Activated T-cell treated with anti-CD3 and anti-CD28 coated beads, Interleukin-2, amount 50 U/mL, for 24 hours (primary cell): ENCODE results near the gene C2CD4D.
A peak's percentile ranks its signal among the peaks of the same experiment; 100 is the strongest.

Experiments used
- DNase-seq: peaks from one replicate; pipeline ENCODE4 v3.0.0-alpha.2; 2020
- H3K27ac Mint-ChIP-seq: 2 replicates; pipeline ENCODE4 v1.8.0; 2020; ENCODE audit warnings: mild to moderate bottlenecking, mixed read lengths
- H3K27me3 Mint-ChIP-seq: 2 replicates; pipeline ENCODE4 v1.8.0; 2020; ENCODE audit warnings: mixed read lengths
- H3K36me3 Mint-ChIP-seq: 2 replicates; pipeline ENCODE4 v1.8.0; 2020; ENCODE audit warnings: low read depth, mixed read lengths
- H3K4me1 Mint-ChIP-seq: 2 replicates; pipeline ENCODE4 v1.8.0; 2020; ENCODE audit warnings: low read depth, mixed read lengths
- H3K4me3 Mint-ChIP-seq: 2 replicates; pipeline ENCODE4 v1.8.0; 2020; ENCODE audit warnings: mild to moderate bottlenecking, moderate library complexity, mixed read lengths
- H3K9me3 Mint-ChIP-seq: 2 replicates; pipeline ENCODE4 v1.8.0; 2020; ENCODE audit warnings: mixed read lengths

C2CD4D gene

DNA sequence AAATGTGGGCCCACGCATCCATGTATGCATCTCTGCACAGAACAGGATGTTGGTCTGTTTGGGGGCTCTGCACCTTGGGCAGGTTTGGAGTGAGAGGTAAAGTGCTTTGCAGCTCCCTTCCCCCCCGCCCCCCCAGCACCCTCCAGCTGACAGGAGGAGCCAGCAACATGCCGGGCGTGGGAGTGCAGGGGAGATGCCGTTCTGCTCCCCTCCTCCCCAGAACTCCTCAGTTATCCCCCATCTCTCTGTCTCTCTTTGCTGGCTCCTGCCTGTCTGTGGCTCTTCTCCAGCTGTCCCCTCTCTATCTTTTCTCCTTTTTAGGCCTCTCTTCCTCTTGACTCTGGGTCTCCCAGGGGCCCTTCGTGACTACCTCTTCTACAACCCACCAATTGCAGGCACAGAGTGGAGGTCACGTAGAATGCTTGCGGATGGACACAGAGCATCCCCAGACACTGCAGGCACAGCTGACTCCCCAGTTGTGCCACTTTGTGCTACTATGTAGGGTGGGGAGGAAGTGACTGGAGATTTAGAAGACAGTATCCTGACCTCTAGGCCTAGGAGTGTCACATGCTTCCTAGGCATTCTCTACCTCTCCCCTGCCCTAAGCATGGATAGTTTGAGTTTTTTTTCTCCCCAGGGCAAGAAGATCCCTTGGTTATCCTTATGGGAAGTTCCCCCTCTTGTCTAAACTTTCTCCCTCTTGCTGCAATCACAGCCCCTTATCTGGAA is 6.3 kb downstream of the C2CD4D start:
- H3K27me3 Mint-ChIP-seq: no peaks in the 10 kb centered on the region
- no peak overlapping the region for H3K4me3 Mint-ChIP-seq
- no peaks in the 10 kb centered on the region for H3K9me3 Mint-ChIP-seq
- no peaks in the 10 kb centered on the region for H3K36me3 Mint-ChIP-seq
- no peak for DNase-seq
- H3K4me1 Mint-ChIP-seq: peaks cover 80% of the 10 kb centered on the region
- no peak overlapping the region for H3K27ac Mint-ChIP-seq

DNA sequence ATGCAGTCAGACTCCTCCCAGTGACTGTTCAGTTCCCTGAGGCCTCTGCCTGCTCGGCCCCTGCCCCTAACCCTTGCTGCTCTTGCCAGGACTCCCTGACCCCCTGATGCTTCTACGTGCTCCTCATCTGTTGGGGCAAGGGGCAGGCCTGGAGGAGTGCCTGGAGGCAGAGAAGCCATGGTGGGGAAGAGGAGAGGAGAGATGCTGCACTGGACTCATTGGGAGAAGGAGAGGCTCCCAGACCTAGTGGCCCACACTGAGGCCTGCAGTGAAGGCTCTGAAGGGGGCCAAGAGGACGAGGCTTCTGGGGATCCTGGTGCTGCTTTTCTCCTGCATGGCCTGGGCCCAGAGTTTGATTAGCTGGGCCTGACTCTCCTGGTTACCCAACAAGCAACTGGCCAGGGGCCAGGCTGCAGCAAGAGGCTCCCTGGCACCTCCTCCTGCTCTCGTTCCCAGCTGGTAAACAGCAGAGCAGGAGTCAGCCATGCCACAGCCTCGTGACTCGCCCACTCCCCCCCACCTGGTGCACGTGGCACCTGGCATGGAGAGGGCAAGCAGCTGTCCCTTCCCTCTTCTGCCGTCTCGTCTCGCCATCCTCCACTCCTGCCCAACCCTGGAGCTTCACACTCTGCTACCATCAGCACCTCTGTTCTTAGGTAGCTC is 7.2 kb downstream of the C2CD4D start:
- no peak overlapping the region for H3K4me3 Mint-ChIP-seq
- H3K27me3 Mint-ChIP-seq: no peaks in the 10 kb centered on the region
- H3K9me3 Mint-ChIP-seq: no peaks in the 10 kb centered on the region

DNA sequence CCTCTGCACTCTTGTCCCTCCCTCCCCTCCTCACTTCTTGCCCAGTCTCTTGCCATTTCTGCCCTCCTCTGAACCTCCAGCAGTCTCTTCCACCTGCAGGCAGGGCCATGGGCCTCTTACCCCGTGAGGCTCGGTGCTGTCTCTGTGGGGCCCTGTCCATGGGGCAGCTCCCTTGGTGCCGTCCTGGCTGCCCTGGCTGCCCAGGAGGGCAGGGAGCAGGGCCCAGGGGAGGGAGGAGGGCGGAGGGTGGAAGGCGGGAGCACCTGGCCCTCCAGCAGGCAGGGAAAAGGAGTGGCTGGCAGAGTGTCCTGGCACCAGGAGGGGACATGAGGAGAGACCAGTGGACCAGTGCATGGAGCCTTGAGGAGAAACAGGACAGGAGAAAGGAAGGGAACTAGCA is 8.0 kb downstream of the C2CD4D start, which contains the start of gene RORC:
Gene RORC (minus strand): TSS at position 198 of the 400 bp plus-strand sequence. CDS start 38 bp downstream, at position 160.
- Mint-ChIP-seq H3K27me3 (no peaks in the 10 kb centered on the region), H3K9me3 (no peaks in the 10 kb centered on the region), H3K4me1 (peaks cover 81% of the 10 kb centered on the region), H3K4me3 (peak within 1 kb of the TSS; percentile 43), H3K36me3 (no peaks in the 10 kb centered on the region), H3K27ac (peak within 1 kb of the TSS; percentile 61)
- no peak for DNase-seq

More for the DNA sequence above, 7.2 kb downstream of the C2CD4D start:
- Mint-ChIP-seq H3K27ac (no peak overlapping the region), H3K4me1 (peaks cover 84% of the 10 kb centered on the region), H3K36me3 (no peaks in the 10 kb centered on the region)
- DNase-seq: no peak

DNA sequence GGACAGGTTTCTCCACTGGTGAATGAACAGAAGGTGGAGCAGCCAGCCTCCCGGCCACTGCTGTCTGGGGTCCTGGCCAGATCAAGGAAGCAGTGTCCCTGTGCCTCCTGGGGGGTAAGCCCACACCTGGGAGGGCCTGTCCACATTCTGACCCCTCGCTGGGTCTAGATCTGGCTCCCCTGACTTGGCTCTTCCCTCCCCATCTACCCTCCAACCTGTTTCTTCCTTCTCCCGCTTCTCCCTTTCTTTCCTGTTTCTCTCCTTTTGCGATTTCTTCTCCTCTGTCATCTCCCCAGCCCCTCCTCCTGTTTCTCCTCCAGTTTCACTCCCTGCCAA is 8.4 kb downstream of the C2CD4D start:
- H3K27ac Mint-ChIP-seq: peak overlapping the region; percentile 61
- H3K36me3 Mint-ChIP-seq: no peaks in the 10 kb centered on the region
- H3K9me3 Mint-ChIP-seq: no peaks in the 10 kb centered on the region
- no peaks in the 10 kb centered on the region for H3K27me3 Mint-ChIP-seq
- peak overlapping the region; percentile 43 for H3K4me3 Mint-ChIP-seq
- no peak for DNase-seq
- peaks cover 81% of the 10 kb centered on the region for H3K4me1 Mint-ChIP-seq

DNA sequence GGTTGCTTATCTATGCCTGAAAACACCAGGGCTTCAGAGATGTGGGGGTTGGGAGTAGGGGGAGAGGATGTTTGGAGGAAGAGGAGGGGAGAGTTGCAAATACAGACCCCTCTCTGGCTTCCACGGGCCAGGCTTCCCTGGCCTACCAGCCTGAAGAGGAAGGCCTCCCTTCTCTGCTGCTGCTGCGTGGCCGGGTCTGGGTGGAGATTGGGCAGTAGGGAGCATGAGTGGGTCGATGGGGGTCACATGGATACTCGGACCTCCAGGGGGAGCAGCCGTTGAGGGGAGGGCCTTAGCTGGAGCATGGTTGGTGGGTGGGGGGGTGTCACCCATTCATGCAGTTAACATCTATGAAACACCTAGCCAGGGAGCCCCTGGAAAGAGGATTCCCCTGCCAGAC is 9.6 kb downstream of the C2CD4D start:
- H3K27me3 Mint-ChIP-seq: no peaks in the 10 kb centered on the region
- H3K4me3 Mint-ChIP-seq: no peak overlapping the region
- peaks cover 86% of the 10 kb centered on the region for H3K4me1 Mint-ChIP-seq
- H3K9me3 Mint-ChIP-seq: no peaks in the 10 kb centered on the region
- H3K27ac Mint-ChIP-seq: peak overlapping the region; percentile 51
- H3K36me3 Mint-ChIP-seq: no peaks in the 10 kb centered on the region
- no peak for DNase-seq

DNA sequence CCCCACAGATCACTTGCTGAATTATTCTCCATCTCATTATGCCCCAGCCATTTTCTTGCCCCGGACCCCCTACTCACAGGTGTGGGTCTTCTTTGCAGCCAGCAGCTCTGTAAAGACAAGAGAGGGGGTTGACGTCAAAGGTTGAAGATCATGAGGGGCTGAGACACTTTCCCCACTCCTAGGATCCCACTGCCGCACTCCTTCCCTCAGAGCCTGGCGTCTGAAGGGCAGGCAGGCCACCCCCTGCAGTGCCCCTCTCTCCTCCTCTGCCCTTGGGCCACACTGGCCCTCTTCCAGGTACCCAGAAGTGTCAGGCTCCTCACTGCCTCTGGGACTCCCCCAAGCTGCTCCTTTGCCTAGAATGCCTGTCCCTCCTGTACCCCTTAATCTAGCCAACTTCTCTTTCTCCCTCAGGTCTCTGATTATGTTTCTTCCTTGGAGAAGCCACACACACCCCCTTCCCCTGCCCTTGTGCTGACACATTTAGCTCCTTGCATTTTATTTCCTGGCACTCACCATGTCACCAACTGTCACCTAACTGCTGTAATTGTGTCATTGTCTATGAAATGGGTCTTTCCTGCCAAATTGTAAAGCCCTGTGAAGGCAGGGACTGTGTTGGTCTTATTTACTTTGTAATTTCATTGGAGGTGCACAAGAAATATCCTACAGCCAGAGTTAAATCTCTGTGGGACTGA is 10.1 kb downstream of the C2CD4D start:
- no peaks in the 10 kb centered on the region for H3K27me3 Mint-ChIP-seq
- H3K4me3 Mint-ChIP-seq: peak overlapping the region; percentile 23
- no peaks in the 10 kb centered on the region for H3K9me3 Mint-ChIP-seq
- H3K4me1 Mint-ChIP-seq: peaks cover 84% of the 10 kb centered on the region
- peak overlapping the region; percentile 53 for H3K27ac Mint-ChIP-seq
- H3K36me3 Mint-ChIP-seq: no peaks in the 10 kb centered on the region
- DNase-seq: no peak

DNA sequence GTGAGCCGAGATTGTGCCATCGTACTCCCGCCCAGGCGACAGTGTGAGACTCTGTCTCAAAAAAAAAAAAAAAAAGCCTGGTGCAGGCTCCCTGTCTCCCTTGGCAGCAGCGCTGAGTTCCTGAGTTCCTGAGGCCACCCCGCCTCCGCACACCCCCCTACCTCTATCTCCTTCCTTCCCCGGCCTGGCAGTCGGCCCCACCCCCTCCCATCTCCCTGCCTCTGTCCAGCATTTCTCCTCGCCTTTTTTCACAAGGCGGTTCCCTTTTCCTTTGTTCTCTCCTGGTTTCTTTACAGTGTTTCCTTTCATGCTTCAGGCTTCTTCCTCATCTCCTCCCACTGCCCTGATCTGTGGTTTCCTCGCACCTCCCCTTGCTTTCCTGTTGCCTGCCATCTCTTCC is 10.7 kb downstream of the C2CD4D start:
- no peaks in the 10 kb centered on the region for H3K9me3 Mint-ChIP-seq
- no peak for DNase-seq

DNA sequence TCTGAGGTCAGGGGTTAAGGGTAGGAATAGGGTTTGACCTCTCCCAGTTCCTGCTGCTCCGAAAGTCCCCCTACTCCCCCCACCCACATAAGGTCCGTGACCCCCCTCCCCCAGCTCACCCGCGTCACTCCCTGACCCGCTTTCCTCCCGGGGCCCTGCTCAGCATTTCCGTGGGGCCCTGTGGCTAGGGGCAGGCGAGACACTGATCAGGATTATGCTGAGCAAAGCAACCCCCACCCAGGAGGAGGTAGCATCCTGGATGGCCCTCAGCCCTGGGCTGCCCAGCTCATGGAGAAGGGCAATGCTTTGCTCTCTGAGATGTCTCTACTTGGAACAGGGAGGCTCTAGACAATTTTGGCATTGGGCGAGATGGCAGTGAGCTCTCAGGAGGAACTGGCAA is 11.8 kb downstream of the C2CD4D start:
- Mint-ChIP-seq H3K4me3 (peak overlapping the region; percentile 34), H3K9me3 (no peaks in the 10 kb centered on the region), H3K4me1 (peaks cover 77% of the 10 kb centered on the region), H3K36me3 (no peaks in the 10 kb centered on the region), H3K27ac (peak overlapping the region; percentile 69), H3K27me3 (no peaks in the 10 kb centered on the region)
- no peak for DNase-seq

More for the DNA sequence above, 10.7 kb downstream of the C2CD4D start:
- peaks cover 80% of the 10 kb centered on the region for H3K4me1 Mint-ChIP-seq
- no peaks in the 10 kb centered on the region for H3K36me3 Mint-ChIP-seq
- peak overlapping the region; percentile 23 for H3K4me3 Mint-ChIP-seq
- H3K27ac Mint-ChIP-seq: peak overlapping the region; percentile 53
- no peaks in the 10 kb centered on the region for H3K27me3 Mint-ChIP-seq

DNA sequence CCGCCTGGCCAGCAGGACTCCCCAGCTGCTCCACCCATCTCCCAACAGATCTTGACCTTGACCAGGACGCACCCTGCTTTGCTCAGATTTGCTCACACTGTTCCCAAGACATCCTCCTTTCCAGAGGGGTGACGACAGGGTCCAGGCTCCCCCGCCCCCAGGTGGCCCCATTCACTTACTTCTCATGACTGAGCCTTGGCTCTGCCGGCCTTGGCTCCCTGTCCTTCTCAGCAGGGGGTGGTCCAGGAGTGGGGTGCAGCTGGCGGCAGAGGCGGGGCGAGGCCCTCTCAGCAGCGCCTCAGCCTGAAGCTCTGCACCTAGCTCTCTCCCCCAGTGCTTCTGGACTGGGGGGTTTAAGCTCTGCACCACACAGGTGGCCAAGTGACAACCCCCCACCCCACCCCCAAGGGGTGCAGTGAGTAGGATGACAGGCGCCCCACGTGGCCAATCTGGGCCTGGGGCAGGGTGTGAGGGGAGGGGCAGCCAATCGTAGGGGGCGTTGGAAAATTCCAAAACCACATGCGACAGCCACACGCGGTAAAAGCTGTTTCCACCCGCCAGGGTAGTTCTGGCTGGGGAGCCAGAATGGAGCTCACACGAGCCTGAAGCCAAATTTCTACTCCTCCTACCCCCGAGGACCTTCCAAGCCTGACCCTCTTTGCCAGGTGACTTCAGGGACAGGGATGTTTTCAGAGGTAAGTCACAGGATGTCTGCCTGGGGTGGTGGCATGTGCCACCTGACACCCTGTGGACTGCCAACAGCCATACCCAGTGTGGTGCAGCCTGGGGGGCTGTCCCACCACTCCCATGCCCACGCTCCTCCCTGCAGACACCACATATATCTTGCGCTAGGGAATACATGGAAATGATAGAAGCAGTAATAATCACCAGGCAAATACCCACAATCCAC is 13.6 kb downstream of the C2CD4D start:
- Mint-ChIP-seq H3K27ac (peak overlapping the region; percentile 76), H3K4me1 (peaks cover 81% of the 10 kb centered on the region), H3K36me3 (no peaks in the 10 kb centered on the region), H3K9me3 (no peaks in the 10 kb centered on the region), H3K4me3 (peak overlapping the region; percentile 69), H3K27me3 (no peaks in the 10 kb centered on the region)
- peak; percentile 62 for DNase-seq

DNA sequence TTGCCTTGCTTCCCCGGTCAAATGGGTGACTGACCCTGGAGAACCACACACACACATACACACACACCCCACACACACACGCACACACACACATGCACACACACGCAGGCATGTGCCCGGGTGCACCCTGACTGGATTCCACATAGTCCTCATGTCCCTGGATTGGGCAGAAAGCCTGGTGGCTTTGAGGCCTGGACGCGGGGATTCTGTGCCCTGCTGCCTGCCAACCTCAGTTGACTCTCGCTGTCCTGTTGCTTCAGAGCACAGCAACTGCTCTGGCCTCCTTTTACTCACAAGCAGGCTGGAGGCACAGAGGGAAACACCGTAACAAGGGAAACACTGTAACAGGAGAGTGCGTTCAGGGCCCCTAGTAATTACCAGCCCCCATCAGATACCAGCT is 14.4 kb downstream of the C2CD4D start:
- no peaks in the 10 kb centered on the region for H3K27me3 Mint-ChIP-seq
- peak overlapping the region; percentile 69 for H3K4me3 Mint-ChIP-seq
- peak overlapping the region; percentile 54 for H3K27ac Mint-ChIP-seq
- no peak for DNase-seq
- no peaks in the 10 kb centered on the region for H3K36me3 Mint-ChIP-seq
- H3K9me3 Mint-ChIP-seq: no peaks in the 10 kb centered on the region
- peaks cover 82% of the 10 kb centered on the region for H3K4me1 Mint-ChIP-seq

DNA sequence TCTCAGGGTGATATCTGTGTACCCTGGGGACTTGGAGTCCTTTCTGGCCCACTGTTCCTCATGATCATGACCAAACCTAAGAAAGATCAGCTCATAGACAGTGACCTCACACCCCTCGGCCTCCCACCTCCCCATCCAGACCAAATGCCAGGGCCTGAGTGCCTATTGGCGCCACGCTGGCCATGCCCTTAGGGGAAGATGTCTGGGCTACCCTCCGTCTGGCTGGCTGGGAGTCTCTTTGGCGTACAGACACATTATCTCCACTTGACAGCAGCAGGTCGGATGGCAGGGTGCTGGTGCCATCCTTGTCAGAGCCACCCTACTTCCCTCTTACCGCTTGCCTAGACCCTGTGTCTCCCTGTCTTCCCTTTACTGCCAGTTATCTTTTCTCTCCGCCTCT is 16.4 kb downstream of the C2CD4D start:
- Mint-ChIP-seq H3K27ac (peak overlapping the region; percentile 4), H3K27me3 (no peaks in the 10 kb centered on the region), H3K9me3 (no peaks in the 10 kb centered on the region), H3K4me1 (peaks cover 73% of the 10 kb centered on the region), H3K36me3 (no peaks in the 10 kb centered on the region), H3K4me3 (peak overlapping the region; percentile 69)
- DNase-seq: no peak

DNA sequence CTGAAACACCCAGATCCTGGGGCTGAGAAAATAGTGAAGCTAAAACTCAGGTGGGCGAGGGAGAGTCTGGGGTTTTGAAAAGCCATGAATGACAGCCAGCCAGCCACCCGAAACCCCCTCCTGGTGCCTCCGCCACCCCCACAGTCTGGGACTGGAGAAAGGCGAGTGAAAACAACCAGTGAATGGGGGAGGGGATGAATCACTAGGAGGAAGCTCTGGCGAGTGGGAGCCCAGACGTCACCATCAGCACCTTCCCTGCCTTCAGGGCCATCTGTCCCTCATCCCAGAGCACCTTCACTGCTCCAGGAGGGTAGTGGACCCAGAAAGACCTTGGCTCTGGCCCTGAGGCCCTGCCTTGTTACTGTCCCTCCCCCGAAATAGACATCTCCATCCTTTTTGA is 17.2 kb downstream of the C2CD4D start:
- no peaks in the 10 kb centered on the region for H3K27me3 Mint-ChIP-seq
- H3K4me1 Mint-ChIP-seq: peaks cover 71% of the 10 kb centered on the region
- no peaks in the 10 kb centered on the region for H3K36me3 Mint-ChIP-seq
- peak overlapping the region; percentile 69 for H3K4me3 Mint-ChIP-seq
- H3K27ac Mint-ChIP-seq: peak overlapping the region; percentile 69
- H3K9me3 Mint-ChIP-seq: no peaks in the 10 kb centered on the region
- DNase-seq: peak; percentile 69

DNA sequence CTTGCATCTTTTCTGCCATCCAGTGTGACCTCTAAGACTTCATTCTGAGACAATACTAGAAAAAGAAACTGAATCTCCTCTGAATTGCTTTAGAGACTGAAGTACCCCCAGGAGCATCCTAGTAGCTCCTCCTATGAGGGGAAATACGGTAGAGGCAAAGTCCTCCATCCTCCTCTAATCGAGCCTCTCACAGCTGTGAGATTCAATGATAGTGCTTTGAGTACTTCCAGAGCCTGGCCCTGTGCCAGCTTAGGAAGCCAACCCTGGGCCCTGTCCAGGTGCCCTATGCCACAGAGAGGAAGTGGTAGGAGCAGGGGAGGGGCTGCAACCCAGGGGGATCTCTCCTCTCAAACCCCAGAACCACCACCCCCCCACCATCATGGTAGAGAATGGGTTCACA is 18.7 kb downstream of the C2CD4D start:
- H3K27ac Mint-ChIP-seq: peak overlapping the region; percentile 75
- no peak for DNase-seq
- peaks cover 70% of the 10 kb centered on the region for H3K4me1 Mint-ChIP-seq
- H3K9me3 Mint-ChIP-seq: no peaks in the 10 kb centered on the region
- no peaks in the 10 kb centered on the region for H3K36me3 Mint-ChIP-seq
- H3K27me3 Mint-ChIP-seq: no peaks in the 10 kb centered on the region
- H3K4me3 Mint-ChIP-seq: peak overlapping the region; percentile 36

DNA sequence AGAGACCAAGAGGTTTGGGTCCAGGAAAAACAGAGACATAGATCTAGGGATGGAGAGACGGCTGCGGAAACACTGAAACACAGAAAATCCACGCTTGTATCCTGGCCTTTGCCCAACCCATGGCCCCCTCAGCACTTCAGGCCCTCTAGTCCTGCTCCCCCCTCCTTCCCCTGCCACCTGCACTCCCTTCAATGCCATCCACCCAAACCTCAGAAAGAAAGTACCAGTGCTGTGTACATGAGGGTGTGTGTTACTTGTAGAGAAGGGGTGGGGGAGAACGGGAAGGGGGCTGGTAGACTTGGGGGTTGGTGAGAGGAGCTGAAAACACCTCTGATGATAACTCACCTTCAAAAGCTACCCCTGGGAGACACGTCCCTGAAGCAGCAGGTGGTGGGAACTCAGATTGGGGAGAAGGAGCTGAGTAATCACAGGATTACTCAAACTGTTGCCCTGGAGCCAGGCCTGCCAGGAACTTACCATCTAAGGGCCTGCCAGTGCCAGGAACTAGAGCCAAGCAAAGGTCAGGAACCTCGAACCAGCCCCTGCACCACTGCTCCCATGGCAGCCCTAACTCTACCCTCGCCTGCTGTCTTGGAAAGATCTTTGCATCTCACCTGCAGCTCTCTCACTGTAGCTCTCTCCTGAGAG is 19.5 kb downstream of the C2CD4D start:
- Mint-ChIP-seq H3K27me3 (no peaks in the 10 kb centered on the region), H3K36me3 (no peaks in the 10 kb centered on the region), H3K27ac (peak overlapping the region; percentile 75), H3K9me3 (no peaks in the 10 kb centered on the region), H3K4me3 (peak overlapping the region; percentile 36), H3K4me1 (peaks cover 71% of the 10 kb centered on the region)
- DNase-seq: no peak
